NCI-H2081 treated with DMSO at 0.1 percent for 48 hours (cell line): ENCODE results near the gene MAP3K20.
"Not testable (repeated sequence)": the region's sequence is repeated elsewhere in the genome, so short reads cannot be mapped to it uniquely, and the experiment has no call there.

Experiments
- DNase-seq: peaks from one replicate; lab custom pipeline; 2025; lab: John Stamatoyannopoulos, UW

MAP3K20 gene

DNA sequence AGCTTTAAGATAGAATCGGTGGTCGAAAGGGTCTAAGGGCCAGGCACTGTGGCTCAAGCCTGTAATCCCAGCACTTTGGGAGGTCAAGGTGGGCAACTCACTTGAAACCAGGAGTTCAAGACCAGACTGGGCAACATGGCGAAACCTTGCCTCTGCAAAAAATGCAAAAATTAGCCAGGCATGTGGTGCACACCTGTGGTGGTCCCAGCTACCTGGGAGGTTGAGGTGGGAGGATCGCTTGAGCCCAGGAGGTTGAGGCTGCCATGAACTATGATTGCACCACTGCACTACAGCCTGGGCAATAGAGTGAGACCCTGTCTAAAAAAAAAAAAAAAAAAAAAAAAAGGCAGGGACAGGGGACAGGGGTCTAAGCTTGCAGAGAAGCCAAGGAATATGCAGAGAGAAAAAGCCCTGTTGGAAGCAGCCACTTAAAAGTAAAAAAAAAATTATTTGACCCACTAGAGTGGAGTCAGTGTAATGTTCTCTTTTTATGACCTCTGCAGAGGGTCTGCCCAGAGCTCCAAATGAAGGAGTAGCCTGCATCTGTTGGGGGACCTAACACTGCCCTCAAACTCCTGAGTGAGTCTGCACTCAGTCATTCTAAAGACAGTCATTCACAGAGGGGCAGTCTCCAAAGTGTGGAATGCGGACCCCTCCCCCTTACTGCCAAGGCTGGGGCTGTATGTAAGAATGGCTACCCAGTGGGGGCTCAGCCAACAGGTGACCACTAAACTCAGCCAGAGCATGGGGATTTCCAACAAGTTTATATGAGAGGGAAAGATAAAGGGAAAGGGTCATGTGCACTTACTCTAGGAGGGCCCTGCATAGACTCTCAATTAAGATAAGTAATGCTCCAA lies 160.5 kb downstream of the MAP3K20 start:
- DNase-seq: no peak

DNA sequence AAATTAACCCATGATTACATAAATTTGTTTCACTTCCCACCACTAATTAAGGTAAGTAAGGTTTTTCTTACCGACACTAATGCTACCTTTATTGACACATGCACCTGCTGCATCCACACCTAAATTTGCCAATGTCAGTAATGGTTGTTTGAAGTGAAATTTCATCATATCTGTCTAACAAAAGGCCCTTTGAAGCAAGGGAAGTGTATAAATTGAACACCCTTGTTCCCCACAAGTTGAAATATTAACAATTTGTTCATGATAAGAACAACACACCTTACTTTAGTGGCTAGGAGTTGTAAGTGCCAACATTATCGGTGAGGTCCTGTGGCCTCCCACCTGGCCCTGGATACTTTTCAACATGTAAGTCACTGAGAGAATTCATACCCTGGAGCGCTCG lies 162.7 kb downstream of the MAP3K20 start:
- DNase-seq: peak; percentile 38

DNA sequence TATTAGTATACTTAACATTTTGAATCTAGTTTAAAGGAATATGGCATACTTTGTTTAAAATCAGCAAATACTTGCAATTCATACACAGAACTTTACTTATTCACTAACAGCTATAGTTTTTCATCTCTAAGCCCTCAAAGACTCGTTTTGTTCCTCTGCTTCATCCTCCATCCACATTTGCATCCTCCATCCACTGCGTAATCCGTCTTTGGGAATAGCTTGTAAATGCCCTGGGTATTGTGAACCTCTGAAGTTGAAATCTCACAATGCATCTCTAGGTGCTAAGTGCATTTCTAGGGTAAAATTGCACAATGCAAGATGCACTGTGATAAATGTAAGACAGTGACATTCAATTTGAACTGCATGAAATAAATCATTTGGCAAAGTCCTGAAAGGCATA lies 163.2 kb downstream of the MAP3K20 start:
- DNase-seq: no peak

DNA sequence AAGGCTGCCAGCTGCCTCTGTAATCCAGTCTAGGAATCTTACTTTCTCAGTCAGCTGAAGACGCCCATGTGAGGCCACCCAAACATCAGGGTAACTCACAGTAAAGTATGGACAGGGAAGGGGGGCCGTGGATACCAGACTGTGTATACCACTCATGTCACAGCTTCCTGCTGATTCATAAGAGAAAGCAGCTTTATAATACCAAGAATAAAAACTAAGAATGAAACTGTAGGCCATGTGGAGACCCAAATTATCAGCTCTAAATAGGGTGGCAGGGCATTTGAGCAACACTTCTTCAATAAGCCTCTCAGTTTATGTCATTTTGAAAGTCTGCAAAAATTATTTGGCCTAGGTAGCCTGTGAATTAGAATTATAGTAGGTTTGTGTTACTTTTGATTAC lies 164.0 kb downstream of the MAP3K20 start:
- DNase-seq: no peak

DNA sequence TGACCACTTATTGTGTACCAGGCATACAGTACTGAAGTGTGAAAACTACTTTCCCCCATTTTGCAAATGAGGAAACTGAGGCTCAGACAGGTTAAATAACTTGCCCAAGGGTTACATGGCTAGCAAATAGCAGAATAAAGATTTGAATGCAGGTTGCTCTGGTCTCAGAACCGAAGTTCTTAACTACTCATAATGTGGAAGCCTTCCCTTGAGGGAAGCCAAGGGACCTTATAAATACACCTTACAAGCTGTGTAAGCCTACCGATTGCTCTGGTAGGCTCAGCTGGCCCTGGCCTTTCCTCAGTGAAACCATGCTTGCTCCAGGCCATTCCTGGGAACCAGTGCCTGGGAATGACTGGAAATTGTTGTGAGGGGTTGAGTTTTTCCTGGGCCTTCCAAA lies 164.4 kb downstream of the MAP3K20 start:
- no peak for DNase-seq

DNA sequence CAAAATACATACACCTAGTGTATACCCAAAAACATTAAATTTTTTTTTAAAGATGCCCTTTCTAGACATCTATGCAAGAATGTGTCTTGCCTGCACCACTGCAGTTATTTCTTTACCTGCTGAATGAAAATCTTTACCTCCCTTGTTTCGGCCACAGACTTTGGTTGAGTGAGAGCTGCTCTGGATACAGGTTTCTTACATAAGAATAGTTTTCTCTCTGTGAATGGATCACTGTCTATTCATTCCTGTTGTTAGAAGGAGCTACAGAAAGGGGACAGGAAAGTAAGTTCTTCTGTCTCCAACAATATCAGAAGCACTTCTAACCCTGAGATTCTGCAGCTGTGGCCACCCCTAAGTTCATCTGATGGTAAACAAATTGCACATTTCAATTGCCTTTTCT lies 166.0 kb downstream of the MAP3K20 start:
- DNase-seq: no peak

DNA sequence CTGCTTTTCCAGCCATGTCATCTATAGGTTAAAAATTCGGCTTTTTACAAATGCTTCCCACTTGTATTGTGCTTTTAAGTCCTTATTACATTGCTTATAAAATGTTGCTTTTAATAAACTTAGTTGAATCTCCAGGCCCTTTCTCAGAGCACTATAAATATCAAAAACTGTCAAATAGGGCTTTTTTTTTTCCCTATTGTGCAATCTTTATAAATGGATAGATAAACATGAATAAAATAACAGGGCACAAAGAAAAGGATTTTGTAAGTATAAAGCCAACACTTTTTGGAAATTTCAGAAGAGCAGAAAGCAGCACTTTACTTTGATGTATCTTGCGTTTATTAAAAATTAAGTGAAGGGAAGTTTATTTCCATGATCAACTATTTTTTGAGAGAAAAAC lies 171.5 kb downstream of the MAP3K20 start:
- DNase-seq: no peak

DNA sequence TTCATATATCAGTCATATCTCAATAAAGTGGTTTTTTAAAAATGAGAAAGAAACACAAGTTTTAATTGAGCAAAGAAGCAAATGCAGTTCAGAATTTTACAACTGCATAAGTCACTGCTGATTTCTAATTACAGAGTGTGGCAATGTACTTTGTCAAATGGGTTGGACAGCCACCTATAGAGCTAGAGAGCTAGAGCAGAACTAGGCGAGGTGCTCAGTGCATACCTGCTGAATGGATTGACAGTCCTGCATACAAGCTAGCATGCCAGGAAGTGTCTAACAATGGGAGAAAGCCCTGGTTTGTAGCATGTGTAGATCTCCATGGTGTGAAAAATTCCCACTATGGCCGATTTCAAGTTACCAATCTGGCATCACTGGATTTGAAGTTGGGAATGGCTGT lies 172.7 kb downstream of the MAP3K20 start:
- DNase-seq: no peak

DNA sequence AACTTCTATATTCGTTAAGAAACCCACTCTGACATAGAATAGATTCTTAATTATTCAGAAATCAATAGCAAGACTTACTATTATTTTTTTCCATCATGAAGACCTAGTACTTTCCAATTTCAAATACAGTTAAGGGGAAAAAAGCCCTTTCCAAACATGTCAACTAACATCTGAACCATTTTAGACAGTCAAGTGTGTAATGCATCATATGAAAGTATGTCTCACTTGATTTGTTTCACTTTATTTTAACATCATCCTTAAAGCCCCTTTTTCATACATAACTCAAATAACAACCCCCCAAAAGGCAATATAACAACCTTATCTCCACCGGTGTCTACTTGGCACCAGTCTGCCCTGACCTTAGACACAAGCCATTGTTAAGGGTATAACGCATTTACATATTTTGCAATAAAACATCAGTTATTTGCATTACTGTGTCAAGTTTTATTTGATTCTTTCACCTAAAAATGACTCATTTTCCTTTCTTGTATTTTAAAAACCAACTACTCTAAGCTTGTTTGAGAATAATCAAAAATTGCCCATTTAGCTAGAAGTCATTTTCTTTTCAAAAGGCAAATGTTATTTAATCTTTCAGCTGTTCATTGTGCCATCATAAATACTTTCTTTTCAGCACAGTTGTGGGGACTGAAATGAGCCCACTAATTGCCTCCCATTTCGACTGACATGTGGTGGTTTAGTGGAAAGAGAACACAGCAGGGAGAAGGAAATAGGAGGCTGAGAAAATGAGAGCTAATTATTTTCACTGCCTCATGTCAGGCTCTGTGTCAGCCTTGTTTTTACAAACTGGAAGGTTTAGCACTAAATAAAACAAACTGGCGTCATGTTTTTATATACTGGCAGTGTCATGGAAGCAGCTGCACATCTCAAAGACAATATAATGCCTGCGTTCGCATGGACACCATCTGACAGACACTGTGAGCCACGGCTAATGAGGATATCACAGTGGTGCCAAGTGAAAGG lies 174.3 kb downstream of the MAP3K20 start:
- peak; percentile 98 for DNase-seq

DNA sequence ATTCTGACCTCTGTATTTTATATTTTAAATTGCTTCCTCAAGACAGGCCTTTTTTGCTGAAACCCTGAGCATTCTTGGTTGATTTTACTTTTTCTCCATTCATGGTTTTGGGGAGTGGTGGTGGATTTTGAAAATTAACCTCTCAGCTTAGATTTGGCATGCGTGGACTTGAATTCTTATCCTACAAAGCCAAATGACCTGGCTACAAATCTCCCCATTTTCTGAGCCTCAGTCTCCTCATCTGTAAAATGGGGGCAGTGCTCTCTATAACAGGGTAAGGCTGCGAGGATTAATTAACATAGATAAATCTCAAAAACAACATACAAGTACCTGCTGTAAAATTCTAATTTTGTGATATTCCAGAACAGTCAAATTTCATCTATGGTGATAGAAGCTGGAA lies 175.6 kb downstream of the MAP3K20 start:
- DNase-seq: no peak

DNA sequence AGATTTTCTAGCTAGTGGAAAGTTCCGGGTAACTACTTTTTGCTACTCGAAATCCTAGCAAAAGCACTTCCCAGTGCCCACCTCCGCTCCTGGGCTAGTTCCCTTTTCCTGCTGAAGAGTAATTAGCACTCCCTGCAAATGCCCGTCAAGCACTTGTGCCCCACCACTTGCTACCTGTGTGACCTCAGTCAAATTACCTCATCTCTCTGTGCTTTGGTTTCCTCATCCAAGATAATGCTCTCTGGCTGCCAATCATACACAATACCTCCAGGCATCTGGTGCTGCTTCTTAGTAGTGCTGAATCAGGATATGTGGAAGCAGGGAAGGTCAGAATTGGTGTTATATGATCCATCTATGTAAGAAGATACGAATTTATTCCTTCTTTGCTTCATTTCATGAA lies 176.9 kb downstream of the MAP3K20 start:
- no peak for DNase-seq

DNA sequence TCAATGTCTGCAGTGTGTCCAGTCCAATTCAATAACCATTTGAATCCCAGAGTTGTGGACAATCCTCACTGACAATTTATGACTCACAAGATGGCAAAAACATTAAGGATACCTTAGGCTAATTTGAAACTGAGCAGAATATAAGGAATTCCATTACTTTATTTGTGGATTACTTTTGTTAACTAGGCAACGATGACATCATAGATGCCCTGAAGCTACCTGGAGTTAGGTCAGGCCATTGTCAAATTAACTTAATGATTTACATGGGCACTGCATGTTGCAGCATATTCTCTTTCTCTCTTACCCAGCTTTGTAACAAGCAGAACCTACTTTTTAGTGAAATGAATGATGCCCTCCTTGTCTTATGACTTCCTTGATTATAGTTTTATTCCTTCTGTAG lies 179.0 kb downstream of the MAP3K20 start:
- no peak for DNase-seq

DNA sequence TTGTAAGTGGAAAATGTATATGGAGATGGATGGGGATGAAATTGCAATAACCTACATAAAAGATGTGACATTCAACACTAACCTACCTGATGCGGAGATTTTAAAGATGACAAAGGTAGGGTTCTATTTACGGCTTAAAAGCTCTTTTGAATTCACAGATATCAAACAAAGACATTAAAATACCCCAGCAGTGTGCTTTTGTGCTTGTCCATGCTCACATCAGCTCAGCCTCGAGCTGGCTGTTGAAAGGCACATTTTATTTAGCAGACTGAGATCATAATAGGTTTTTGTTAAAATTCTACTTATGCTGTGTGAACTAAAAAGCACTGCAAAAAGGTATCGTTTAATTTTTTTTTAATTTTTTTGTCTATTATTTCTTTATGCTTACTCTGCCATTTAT lies 183.1 kb downstream of the MAP3K20 start:
- no peak for DNase-seq

DNA sequence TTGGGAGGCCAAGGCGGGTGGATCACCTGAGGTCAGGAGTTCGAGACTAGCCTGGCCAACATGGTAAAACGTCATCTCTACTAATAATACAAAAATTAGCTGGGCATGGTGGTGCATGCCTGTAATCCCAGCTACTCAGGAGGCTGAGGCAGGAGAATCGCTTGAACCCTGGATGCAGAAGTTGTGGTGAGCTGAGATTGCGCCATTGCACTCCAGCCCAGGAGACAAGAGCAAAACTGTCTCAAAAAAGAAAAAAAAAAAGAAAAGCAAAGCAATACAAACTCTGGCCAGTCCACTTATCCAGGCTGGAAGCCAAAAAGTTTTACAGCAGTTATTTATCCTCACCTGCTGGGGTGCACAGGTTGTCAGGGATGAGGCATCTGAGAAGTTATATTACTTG lies 186.7 kb downstream of the MAP3K20 start:
- DNase-seq: not testable (repeated sequence)

DNA sequence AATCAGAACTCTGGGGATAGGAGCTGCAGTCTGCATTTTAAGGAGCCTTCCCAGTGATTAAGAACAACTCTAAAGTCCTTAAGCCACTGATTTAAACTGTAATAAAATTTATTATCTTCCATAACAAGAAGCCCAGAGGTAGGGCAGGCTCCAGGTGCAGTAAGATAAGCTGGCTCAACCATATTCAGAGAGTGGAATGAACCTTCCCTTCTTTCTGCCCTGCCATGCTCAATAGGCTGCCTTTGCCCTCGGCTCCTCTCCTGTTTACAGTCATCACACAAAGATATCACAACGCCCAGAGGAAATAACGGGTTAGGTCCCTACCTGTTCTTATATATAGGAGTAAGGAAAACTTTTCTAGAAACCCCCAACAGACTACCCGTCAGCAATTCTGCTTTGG lies 188.5 kb downstream of the MAP3K20 start:
- DNase-seq: no peak

DNA sequence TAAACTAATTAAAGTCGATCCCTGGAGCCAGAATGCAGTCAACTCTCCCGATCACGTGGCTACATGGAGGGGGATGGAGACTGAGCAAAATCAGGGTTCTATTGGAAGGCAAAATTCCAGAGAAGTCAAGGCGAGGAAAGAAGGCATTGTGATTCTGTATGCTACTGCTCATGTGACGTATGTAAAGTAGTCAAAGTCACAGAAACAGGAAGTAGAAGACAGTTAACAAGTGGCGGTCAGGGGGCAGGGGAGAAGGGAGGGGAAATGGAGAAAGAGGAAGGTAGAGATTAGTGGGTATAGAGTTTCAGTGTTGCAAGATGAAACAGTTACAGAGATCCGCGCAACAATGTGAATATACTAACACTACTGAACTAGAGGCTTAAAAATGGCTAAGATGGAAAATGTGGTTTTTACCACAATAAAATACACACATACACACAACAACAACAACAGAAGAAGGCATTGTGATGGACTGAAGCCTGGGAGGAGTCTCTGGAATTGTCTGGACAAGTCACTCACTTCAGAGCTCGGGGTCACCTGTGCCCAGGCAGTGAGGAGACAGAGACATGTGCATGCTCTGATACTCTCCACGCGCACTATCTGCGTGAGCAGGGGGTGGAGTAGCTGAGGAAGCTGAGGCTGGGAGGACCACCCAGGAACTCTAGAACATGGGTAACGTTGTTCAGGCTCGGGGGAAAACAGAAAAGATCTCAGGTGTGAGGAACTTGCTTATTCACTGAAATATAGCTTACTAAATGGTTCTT lies 189.1 kb downstream of the MAP3K20 start:
- DNase-seq: no peak

DNA sequence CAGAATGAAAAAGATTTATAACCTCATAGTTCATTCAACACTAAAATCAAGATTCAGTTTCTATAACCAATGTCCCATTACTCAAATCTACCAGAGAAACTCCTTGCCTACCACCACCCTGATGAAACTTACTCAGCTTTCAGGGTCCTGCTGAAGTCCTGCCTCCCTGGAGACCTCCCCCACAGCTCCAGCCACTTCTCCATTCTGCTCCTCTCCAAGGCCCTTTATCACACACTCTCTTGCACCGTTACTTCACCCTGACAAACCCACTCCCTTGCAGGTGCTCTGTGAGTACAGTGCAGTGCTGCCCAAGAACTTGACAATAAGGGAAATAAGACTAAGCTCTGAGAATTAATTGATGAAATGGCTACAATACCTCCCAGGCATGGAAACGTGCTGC lies 195.5 kb downstream of the MAP3K20 start:
- no peak for DNase-seq

DNA sequence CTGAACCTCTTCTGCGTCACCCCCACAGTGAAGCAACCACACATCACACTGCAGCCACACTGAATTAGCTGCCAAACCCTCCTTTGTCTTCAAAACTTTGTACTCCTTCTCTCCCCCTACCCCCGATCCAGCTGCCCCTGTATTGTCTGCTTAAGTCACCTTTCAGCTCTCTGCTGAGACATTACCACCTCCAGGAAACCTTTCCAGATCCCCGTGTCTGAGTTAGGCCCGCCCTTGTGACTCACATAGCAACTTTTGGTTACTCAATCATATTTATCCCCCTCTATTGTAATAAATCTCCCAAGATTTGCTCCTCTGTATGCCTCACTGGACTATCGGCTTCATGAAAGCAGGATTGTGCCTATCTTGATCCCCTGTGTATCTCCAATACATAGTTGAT lies 196.2 kb downstream of the MAP3K20 start:
- no peak for DNase-seq

DNA sequence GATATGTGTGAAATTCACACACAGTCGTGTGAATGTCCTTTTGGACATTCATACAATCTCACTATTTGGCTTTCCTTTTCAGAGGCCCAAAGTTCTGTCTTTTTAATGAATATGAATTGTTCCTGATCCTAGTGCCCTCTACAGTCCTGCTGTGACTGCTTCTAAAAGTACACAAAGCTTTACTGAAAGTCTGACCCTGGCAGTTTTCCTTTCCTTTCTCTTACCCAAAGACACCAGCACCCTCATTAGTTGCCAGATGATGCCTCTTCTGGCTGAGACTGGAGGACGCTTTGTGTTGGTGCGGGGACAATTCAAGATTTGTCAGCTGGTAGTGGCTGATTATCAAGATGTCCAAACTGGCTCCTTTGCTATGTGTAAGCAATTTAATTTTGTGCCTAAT lies 197.2 kb downstream of the MAP3K20 start:
- no peak for DNase-seq

DNA sequence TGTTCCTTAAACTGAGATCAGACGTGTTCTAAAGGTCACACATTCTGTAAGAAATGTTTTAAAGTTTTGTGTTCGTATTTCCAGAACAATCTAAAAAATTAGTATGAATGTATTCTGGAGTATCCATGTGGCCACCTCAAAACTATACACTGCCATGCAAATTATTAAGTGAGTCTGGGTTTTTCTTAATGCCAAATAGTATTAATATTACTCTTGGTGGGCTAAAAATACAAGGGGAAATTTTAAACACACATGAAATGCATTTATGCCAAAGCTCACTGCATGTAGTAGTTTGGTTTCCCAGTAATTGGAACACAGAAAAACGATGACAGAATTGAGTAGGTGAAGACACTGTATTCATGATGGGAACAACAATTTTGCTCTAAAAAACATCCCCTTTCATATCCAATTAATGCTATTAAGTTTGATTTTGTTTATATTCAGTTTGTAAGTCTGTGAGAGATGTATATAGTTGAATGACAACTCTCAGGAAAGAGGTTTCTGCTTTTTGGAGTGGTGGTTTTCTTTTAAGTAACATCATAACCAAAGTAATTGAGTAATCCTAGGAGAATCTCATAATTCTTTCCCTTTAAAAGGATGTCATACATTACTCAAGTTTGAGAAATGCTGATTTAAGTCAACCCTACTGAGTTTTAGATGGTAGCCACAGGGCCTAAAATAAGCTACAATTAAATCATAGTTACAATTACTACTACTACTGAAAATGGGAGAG lies 203.3 kb downstream of the MAP3K20 start:
- no peak for DNase-seq

DNA sequence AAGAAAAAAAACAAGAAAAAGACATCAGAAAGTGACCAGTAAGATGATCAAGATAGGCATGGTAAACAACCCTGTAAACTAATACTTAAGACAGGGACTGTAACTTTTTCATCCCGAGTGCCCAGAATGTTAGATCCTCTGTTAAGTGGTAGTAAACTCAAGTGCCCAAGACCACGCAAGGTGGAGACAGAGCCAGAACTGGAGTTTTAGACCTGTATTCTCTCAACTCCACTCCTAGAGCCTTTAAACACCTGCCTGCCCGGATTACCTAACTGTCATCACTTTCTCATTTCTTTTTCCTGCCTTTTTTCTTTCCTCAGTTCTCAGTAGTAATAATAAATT lies 203.9 kb downstream of the MAP3K20 start:
- DNase-seq: no peak

DNA sequence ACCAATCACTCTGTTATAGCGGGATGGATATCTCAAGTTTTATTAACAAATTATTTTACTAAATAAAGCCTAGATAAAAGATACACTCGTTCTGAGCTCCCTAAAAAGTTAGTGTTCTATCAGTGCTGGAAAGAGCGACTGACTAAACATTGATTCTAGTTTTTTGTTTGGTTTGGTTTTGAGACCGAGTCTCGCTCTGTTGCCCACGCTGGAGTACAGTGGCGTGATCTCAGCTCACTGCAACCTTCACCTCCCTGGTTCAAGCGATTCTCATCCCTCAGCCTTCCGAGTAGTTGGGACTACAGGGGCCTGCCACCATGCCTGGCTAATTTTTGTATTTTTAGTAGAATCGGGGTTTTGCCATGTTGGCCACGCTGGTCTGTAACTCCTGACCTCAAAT lies 205.2 kb downstream of the MAP3K20 start:
- DNase-seq: no peak
